Subcutaneous adipose tissue (tissue), 4 donors: ENCODE results near the gene SIM2. TPM values are rescaled to one million over a fixed set of nuclear protein-coding genes. Genes with fewer than 3 reads are reported as not detected.

ENCODE experiments used
- CTCF ChIP-seq: fragments of 450-650 bp; IDR thresholded peaks from one replicate; pipeline ENCODE4 v1.5.1; 2016; ENCODE audit warnings: low read depth, mild to moderate bottlenecking, control low read depth, antibody characterized with exemption, moderate library complexity
- total RNA-seq, 4 donors: library from RNA; depleted of rRNA; stranded (reverse); fragments of >200 nt; gene quantifications; one replicate each; pipeline ENCODE4 v1.1.0, GENCODE V29; 2016

Gene SIM2
- total RNA-seq, 4 donors from 2014 or later = not detected

- TF ChIP-seq CTCF = no peak
These were observed 432 bp upstream of the SIM2 start for GRCh38 chr21:36698385-36698980.

GRCh38 chr21:36699546-36700294, 805 bp downstream of the SIM2 start:
- no peak for TF ChIP-seq CTCF

GRCh38 chr21:36700295-36700970, 1.5 kb downstream of the SIM2 start:
- no peak for TF ChIP-seq CTCF

- no peak for TF ChIP-seq CTCF
These were observed 2.2 kb downstream of the SIM2 start for GRCh38 chr21:36700971-36701755.

- TF ChIP-seq CTCF = no peak
These were observed 3.1 kb downstream of the SIM2 start for GRCh38 chr21:36701756-36702621.

GRCh38 chr21:36702622-36702968, 3.7 kb downstream of the SIM2 start:
- no peak for TF ChIP-seq CTCF
